Spleen (tissue), 11 donors: Measurements from ENCODE around the gene PIAS4. TPM values are rescaled to one million over a fixed set of nuclear protein-coding genes. Genes with fewer than 3 reads are reported as not detected.

Experiments used
- DNase-seq: peaks from one replicate; pipeline ENCODE4 v3.0.0-alpha.2; 2020
- H3K27ac ChIP-seq, 8 donors: fragments of 200-600 bp; sonication (generic) in 7 of 8; 1 replicate in 4 of 8; 2 replicates in 4 of 8; pipeline versions ENCODE4 v1.5.0 to v1.8.0; 2016 to 2021; ENCODE audit warnings: inconsistent platforms in 4 of 8, mild to moderate bottlenecking in 4 of 8, moderate library complexity in 1 of 8
- H3K27me3 ChIP-seq, 7 donors: fragments of 200-600 bp; sonication (generic) in 6 of 7; replicated peaks in 1 of 7; 1 replicate in 4 of 7; 2 replicates in 3 of 7; pipeline versions ENCODE4 v1.5.0 to v1.8.0; 2016 to 2021; ENCODE audit warnings: inconsistent platforms in 3 of 7, mild to moderate bottlenecking in 1 of 7
- H3K36me3 ChIP-seq, 6 donors: fragments of 200-600 bp; sonication (generic) in 5 of 6; 1 replicate in 4 of 6; 2 replicates in 2 of 6; pipeline versions ENCODE4 v1.5.0 to v1.8.0; 2016 to 2021; ENCODE audit warnings: inconsistent platforms in 2 of 6
- H3K4me1 ChIP-seq, 6 donors: fragments of 200-600 bp; sonication (generic) in 5 of 6; 1 replicate in 3 of 6; 2 replicates in 3 of 6; pipeline versions ENCODE4 v1.5.0 to v1.8.0; 2016 to 2021; ENCODE audit warnings: inconsistent platforms in 3 of 6
- H3K4me3 ChIP-seq, 8 donors: fragments of 200-600 bp; sonication (generic) in 7 of 8; 1 replicate in 4 of 8; 2 replicates in 4 of 8; pipeline versions ENCODE4 v1.5.0 to v1.8.0; 2016 to 2021; ENCODE audit warnings: inconsistent platforms in 4 of 8, mild to moderate bottlenecking in 4 of 8, moderate library complexity in 2 of 8
- H3K9me3 ChIP-seq, 8 donors: fragments of 200-600 bp; sonication (generic) in 7 of 8; 1 replicate in 4 of 8; 2 replicates in 4 of 8; pipeline versions ENCODE4 v1.5.0 to v1.8.0; 2016 to 2021; ENCODE audit warnings: inconsistent platforms in 4 of 8
- POLR2A ChIP-seq, 3 donors: fragments of 450-650 bp; IDR thresholded peaks; one replicate each; pipeline ENCODE4 v1.5.1; 2017; ENCODE audit warnings: antibody characterized with exemption in 3 of 3, mild to moderate bottlenecking in 1 of 3
- POLR2AphosphoS5 ChIP-seq, 3 donors: sonication (generic); formaldehyde crosslinking; IDR thresholded peaks; one replicate each; pipeline ENCODE4 v1.5.1; 2017; ENCODE audit warnings: antibody characterized with exemption in 3 of 3
- WGBS, 5 donors: extraction: QIAGEN DNeasy Blood & Tissue Kit in 3 of 5; methylation state at CpG; one replicate each; pipeline versions ENCODE4 v1.1.5 to v1.1.7; 2013 to 2018; 5-methylcytosine and 5-hydroxymethylcytosine counted together
- intact Hi-C: fragments of 100-400 bp; cut with DNase I; formaldehyde crosslinking; loops from one replicate; pipeline ENCODE4 v1.15.0; 2023; ENCODE audit warnings: low total_unique reads
- polyA plus RNA-seq, 3 donors: library from polyadenylated mRNA; stranded (reverse); fragments of 200-250 nt; gene quantifications; one replicate each; pipeline ENCODE4 v1.2.1, GENCODE V29; 2013
- total RNA-seq, 7 donors: library from RNA; depleted of rRNA in 3 of 7; stranded (reverse); fragments of >200 nt in 3 of 7; fragmentation: NEBNext Ultra II Directional in 4 of 7; extraction: Animal tissue kit (Norgen Biotek cat#: 25700) in 4 of 7; gene quantifications; one replicate each; pipeline versions ENCODE4 v1.1.0 to v1.2.1, GENCODE V29; 2016 to 2021
- TF ChIP-seq, protein P1 (sequence below), 11 experiments: fragments of 200-600 bp in 7 of 11; fragments of 450-650 bp in 4 of 11; sonication (generic) in 4 of 11; IDR thresholded peaks in 8 of 11; conservative IDR thresholded peaks in 3 of 11; 1 replicate in 7 of 11; 2 replicates in 4 of 11; pipeline versions ENCODE4 v1.4.0 to v1.8.0; 2016 to 2021; ENCODE audit warnings: antibody characterized with exemption in 11 of 11, inconsistent platforms in 4 of 11, mild to moderate bottlenecking in 1 of 11
- donor health status: healthy with polysubstance abuse.
- donor health status: DM: no; HTN: no; CAD: no; lungs with moderate emphysema.
- donor health status: DM: no; HTN: no; CAD: no.
- donor health status: Bipolar disorder and iron deficiency.
- donor health status: healthy.
- donor health status: DM: no; HTN: no; CAD: no.
- donor health status: DM: yes; HTN: yes; CAD: no.

The PIAS4 gene
- total and polyA plus RNA-seq, 10 donors = 6.2 to 30.5 (median 22.3) TPM

DNA sequence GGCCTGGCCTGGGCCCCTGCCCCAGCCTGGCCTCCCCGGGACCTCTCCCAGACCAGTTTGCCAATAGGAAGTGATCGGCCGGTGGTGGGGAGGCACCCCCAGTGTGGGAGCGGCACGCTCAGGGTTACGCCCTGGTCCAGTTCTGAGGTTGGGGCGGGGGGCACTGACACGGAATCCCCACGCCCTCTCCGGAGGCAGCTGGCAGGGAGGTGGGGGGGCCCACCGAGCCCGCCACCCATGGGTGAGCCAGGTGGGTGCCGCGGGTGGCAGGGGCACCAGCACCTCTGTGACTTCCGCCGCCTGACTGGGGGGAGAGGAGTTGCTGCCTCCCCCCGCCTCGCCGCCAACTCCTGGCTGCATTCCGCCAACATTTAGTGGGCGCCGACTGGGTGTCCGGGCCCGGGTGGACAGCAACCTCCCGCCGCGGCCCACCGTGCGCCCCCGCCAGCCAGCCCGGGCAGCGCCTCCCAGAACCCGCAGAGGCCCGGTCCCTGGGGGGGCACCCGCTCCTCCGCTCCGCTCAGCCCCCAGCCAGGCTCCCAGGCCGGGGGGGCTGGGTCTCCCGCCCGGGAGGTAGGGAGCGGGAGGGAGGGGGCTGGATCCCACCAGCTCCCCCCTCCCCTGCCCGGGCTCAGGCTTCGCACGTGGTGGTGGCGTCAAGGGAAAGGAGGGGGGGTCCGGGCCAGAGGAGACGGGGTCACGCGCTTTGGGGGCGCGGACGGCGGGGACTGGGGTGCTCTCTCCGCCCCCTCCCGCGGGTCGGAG is 57.1 kb downstream of the PIAS4 start:
- no peaks in the 10 kb centered on the region for H3K27me3 ChIP-seq
- peaks cover 54 to 77% (median 71%) of the 10 kb centered on the region in 6 donors for H3K4me1 ChIP-seq
- H3K36me3 ChIP-seq = peaks cover 0 to 24% (median 0%) of the 10 kb centered on the region in 6 donors
- TF ChIP-seq, protein P1, sequence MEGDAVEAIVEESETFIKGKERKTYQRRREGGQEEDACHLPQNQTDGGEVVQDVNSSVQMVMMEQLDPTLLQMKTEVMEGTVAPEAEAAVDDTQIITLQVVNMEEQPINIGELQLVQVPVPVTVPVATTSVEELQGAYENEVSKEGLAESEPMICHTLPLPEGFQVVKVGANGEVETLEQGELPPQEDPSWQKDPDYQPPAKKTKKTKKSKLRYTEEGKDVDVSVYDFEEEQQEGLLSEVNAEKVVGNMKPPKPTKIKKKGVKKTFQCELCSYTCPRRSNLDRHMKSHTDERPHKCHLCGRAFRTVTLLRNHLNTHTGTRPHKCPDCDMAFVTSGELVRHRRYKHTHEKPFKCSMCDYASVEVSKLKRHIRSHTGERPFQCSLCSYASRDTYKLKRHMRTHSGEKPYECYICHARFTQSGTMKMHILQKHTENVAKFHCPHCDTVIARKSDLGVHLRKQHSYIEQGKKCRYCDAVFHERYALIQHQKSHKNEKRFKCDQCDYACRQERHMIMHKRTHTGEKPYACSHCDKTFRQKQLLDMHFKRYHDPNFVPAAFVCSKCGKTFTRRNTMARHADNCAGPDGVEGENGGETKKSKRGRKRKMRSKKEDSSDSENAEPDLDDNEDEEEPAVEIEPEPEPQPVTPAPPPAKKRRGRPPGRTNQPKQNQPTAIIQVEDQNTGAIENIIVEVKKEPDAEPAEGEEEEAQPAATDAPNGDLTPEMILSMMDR (IDR thresholded peaks at IDR 0.05 in 8 of 11, conservative IDR thresholded peaks at IDR 0.05 in 3 of 11) = peak in 1 of 11 experiments; percentile 18
- TF ChIP-seq POLR2AphosphoS5 (IDR thresholded peaks at IDR 0.05) (peak; percentile 4 to 77 (median 56)), POLR2A (IDR thresholded peaks at IDR 0.05) (no peak)
- H3K27ac ChIP-seq = peak overlapping the region; percentile 43 to 99 (median 98)
- peak overlapping the region; percentile 33 to 99 (median 93) for H3K4me3 ChIP-seq
- no peaks in the 10 kb centered on the region for H3K9me3 ChIP-seq
- peak; percentile 93 for DNase-seq
- 1 to 2% (median 1%) methylated on average over 8 to 57 of the region's 57 CpGs for WGBS, 5 donors
- intact Hi-C loops = loop anchor here (10.0 kb wide), 2 partner anchors 50 to 60 kb away; partner anchors contain the start of gene PIAS4

DNA sequence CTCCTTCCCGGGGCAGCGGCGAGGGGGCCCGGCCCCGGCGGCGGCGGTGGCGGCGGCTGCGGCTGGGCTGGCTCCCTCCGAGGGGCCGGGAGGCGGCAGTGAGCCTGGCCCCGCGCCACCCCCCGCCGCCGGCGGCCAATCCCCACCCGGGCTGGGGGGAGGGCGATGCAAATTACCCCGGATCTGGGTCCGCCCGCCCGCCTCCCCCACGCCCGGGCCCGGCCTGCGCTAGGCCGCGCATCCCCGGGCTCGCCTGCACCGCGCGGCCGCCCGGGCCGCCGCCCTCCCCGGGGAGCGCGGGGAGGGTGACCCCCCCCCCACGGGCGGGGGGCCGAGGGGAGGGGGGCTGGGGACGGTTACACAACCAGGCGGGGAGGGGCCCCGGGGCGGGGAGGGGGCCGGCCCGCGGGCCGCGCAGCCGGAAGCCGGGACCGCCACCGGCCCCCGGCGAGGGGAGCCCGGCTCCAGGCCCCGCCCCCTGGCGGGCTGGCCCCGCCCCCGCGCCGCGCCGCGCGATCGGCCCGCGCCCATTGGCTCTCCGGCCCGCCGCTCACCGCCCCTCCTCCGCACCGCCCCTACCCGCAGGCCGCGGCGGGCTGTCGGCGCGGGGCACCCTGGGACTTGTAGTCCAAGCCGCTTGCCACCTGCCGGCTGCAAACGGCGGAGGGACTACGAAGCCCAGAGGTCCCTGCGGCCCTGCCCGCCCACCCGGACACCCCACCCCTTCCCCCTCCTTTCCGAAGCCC is 58.1 kb downstream of the PIAS4 start:
- WGBS, 5 donors = 0 to 3% (median 1%) methylated on average over 5 to 98 of the region's 98 CpGs
- H3K27ac ChIP-seq = peak overlapping the region in 7 of 8 donors; percentile 98 to 99 (median 99)

DNA sequence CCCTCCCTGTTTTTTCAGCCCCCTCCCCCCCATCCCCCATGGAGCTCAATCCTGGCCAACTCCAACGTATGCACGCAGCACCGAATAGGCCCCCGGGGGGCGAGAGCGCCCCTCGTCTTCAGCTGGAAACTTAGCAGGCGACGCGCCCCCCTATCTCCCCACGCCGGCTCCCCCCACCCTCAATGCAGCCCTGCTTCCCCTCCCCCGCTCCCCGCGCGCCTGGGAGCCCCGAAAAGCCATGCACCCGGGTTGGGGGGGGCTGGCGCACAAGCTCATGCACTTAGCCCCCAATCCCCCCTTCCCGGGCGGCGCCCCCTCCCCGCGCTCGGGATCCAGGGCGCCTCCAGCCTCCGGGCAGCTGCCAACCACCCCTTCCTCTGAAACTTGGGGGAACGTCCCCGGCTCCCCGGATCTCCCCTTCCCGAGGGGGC is 58.7 kb downstream of the PIAS4 start:
- H3K27me3 ChIP-seq = no peaks in the 10 kb centered on the region
- peak overlapping the region; percentile 97 to 99 (median 98) for H3K27ac ChIP-seq
- intact Hi-C loops = loop anchor here (10.0 kb wide), 2 partner anchors 49 to 61 kb away; partner anchors contain the start of gene PIAS4
- 0 to 1% (median 1%) methylated on average over 4 to 31 of the region's 31 CpGs for WGBS, 5 donors
- peaks cover 0 to 24% (median 0%) of the 10 kb centered on the region in 6 donors for H3K36me3 ChIP-seq
- TF ChIP-seq POLR2AphosphoS5 (IDR thresholded peaks at IDR 0.05) (peak in 1 of 3 donors; percentile 2), POLR2A (IDR thresholded peaks at IDR 0.05) (no peak)
- TF ChIP-seq, protein P1 (IDR thresholded peaks at IDR 0.05 in 8 of 11, conservative IDR thresholded peaks at IDR 0.05 in 3 of 11) = peak in 1 of 11 experiments; percentile 14
- DNase-seq = peak; percentile 94
- H3K4me3 ChIP-seq = peak overlapping the region; percentile 68 to 99 (median 96)
- H3K4me1 ChIP-seq = peaks cover 39 to 69% (median 59%) of the 10 kb centered on the region in 6 donors
- no peaks in the 10 kb centered on the region for H3K9me3 ChIP-seq

More for the DNA sequence above, 58.1 kb downstream of the PIAS4 start:
- TF ChIP-seq POLR2A (IDR thresholded peaks at IDR 0.05) (peak in 1 of 3 donors; percentile 49), POLR2AphosphoS5 (IDR thresholded peaks at IDR 0.05) (peak in 2 of 3 donors; percentile 66 to 81)
- TF ChIP-seq, protein P1 (IDR thresholded peaks at IDR 0.05 in 8 of 11, conservative IDR thresholded peaks at IDR 0.05 in 3 of 11) = peak in 2 of 11 experiments; percentile 31 to 40
- Histone ChIP-seq H3K27me3 (no peaks in the 10 kb centered on the region), H3K4me1 (peaks cover 45 to 75% (median 65%) of the 10 kb centered on the region in 6 donors), H3K36me3 (peaks cover 0 to 24% (median 0%) of the 10 kb centered on the region in 6 donors), H3K4me3 (peak overlapping the region; percentile 68 to 99 (median 96)), H3K9me3 (no peaks in the 10 kb centered on the region)
- peak; percentile 98 for DNase-seq
- intact Hi-C loops = loop anchor here (10.0 kb wide), 2 partner anchors 49 to 61 kb away; partner anchors contain the start of gene PIAS4
